Measurements from ENCODE around the gene CDH23. TPM values are rescaled to one million over a fixed set of nuclear protein-coding genes. Genes with fewer than 3 reads are reported as not detected.

CDH23 gene
- total and polyA plus RNA-seq, 2 of the 8 experiments (the other 6 are each of a cell fraction or from before 2014, with no cell fraction given): 1.9 to 4.9 TPM

DNA sequence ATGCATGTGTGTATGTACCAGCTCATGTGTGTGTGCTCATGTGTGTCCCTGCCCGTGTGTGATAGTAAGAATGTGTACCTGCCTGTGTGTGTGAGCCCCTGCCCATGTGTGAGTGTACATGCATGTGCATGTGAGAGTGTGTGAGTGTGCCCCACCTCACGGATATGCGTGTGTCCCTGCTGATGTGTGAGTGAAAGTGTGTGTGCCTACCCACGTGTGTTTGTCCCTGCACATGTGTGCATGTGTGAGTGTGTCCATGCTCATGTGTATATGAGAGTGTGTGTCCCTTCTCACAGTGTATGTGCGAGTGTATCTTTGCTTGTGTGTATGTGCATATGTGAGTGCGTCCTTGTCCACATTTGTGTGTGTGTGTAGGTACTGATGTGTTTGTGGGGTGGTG, 69.6 kb downstream of the CDH23 start (continued):
- TF ChIP-seq, protein P1, sequence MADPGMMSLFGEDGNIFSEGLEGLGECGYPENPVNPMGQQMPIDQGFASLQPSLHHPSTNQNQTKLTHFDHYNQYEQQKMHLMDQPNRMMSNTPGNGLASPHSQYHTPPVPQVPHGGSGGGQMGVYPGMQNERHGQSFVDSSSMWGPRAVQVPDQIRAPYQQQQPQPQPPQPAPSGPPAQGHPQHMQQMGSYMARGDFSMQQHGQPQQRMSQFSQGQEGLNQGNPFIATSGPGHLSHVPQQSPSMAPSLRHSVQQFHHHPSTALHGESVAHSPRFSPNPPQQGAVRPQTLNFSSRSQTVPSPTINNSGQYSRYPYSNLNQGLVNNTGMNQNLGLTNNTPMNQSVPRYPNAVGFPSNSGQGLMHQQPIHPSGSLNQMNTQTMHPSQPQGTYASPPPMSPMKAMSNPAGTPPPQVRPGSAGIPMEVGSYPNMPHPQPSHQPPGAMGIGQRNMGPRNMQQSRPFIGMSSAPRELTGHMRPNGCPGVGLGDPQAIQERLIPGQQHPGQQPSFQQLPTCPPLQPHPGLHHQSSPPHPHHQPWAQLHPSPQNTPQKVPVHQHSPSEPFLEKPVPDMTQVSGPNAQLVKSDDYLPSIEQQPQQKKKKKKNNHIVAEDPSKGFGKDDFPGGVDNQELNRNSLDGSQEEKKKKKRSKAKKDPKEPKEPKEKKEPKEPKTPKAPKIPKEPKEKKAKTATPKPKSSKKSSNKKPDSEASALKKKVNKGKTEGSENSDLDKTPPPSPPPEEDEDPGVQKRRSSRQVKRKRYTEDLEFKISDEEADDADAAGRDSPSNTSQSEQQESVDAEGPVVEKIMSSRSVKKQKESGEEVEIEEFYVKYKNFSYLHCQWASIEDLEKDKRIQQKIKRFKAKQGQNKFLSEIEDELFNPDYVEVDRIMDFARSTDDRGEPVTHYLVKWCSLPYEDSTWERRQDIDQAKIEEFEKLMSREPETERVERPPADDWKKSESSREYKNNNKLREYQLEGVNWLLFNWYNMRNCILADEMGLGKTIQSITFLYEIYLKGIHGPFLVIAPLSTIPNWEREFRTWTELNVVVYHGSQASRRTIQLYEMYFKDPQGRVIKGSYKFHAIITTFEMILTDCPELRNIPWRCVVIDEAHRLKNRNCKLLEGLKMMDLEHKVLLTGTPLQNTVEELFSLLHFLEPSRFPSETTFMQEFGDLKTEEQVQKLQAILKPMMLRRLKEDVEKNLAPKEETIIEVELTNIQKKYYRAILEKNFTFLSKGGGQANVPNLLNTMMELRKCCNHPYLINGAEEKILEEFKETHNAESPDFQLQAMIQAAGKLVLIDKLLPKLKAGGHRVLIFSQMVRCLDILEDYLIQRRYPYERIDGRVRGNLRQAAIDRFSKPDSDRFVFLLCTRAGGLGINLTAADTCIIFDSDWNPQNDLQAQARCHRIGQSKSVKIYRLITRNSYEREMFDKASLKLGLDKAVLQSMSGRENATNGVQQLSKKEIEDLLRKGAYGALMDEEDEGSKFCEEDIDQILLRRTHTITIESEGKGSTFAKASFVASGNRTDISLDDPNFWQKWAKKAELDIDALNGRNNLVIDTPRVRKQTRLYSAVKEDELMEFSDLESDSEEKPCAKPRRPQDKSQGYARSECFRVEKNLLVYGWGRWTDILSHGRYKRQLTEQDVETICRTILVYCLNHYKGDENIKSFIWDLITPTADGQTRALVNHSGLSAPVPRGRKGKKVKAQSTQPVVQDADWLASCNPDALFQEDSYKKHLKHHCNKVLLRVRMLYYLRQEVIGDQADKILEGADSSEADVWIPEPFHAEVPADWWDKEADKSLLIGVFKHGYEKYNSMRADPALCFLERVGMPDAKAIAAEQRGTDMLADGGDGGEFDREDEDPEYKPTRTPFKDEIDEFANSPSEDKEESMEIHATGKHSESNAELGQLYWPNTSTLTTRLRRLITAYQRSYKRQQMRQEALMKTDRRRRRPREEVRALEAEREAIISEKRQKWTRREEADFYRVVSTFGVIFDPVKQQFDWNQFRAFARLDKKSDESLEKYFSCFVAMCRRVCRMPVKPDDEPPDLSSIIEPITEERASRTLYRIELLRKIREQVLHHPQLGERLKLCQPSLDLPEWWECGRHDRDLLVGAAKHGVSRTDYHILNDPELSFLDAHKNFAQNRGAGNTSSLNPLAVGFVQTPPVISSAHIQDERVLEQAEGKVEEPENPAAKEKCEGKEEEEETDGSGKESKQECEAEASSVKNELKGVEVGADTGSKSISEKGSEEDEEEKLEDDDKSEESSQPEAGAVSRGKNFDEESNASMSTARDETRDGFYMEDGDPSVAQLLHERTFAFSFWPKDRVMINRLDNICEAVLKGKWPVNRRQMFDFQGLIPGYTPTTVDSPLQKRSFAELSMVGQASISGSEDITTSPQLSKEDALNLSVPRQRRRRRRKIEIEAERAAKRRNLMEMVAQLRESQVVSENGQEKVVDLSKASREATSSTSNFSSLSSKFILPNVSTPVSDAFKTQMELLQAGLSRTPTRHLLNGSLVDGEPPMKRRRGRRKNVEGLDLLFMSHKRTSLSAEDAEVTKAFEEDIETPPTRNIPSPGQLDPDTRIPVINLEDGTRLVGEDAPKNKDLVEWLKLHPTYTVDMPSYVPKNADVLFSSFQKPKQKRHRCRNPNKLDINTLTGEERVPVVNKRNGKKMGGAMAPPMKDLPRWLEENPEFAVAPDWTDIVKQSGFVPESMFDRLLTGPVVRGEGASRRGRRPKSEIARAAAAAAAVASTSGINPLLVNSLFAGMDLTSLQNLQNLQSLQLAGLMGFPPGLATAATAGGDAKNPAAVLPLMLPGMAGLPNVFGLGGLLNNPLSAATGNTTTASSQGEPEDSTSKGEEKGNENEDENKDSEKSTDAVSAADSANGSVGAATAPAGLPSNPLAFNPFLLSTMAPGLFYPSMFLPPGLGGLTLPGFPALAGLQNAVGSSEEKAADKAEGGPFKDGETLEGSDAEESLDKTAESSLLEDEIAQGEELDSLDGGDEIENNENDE (IDR thresholded peaks at IDR 0.05; ENCODE audit: insufficient replicate concordance, low read length): no peak
- TF ChIP-seq TEAD4 (IDR thresholded peaks at IDR 0.05; ENCODE audit: low read depth, low read length) (no peak), CHD2 (IDR thresholded peaks at IDR 0.05; ENCODE audit: low read length) (no peak), NANOG (IDR thresholded peaks at IDR 0.05; ENCODE audit: insufficient read depth, low read depth, low read length, poor library complexity, severe bottlenecking) (no peak), CHD1 (IDR thresholded peaks at IDR 0.05; ENCODE audit: low read depth, low read length) (no peak), RAD21 (IDR thresholded peaks at IDR 0.05 in 1 of 2, conservative IDR thresholded peaks at IDR 0.05 in 1 of 2; ENCODE audit: low read depth in 2 of 2, low read length in 2 of 2) (no peak), SP1 (IDR thresholded peaks at IDR 0.05; ENCODE audit: low read depth, low read length) (no peak)
